ENCODE results near the gene PDIA6. TPM values are rescaled to one million over a fixed set of nuclear protein-coding genes. Genes with fewer than 3 reads are reported as not detected.

PDIA6 gene
- total and polyA plus RNA-seq, 2 donors from 2014 or later, result 190 to 225 TPM

DNA sequence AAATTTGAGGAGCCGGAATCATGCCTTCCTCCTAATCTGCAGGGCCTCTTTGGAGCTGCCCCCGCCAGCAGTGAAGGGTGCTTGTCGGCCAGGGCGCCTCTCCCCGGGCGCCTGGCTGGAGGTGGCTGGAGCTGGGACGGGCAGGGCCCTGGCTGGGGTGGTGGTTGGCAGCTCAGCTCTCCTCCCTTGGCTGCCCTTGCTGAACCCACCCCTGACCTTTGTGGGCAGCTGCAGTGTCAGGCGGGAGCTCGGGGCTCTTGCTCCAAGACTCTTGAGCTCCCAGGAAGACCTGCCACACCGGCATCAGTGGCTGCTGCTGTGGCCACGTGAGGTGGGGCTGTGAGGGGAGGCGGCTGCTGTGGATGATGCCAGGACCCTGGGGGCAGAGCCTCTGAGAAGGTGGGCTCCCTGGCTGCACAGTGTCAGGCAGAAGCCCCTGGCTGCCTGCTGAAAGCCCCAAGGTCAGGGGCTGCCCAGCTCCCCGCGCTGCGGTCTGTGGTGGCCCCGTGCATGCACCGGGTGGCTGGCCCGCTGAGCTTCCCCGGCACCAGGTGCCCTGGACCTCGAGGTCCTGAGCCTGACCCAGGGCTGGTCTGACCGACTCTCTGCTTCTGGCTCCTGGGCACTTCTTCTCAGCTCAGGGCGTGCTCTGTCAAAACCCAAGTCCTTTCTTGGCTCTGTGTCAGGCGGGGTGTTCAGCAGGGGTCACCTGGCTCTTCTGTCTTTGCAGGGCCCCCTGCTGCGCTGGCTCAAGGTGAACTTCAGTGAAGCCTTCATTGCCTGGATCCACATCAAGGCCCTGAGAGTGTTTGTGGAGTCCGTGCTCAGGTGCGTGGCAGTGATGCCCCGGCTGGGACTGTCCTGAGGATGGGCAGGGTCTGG is 34.5 kb downstream of the PDIA6 start:
- no peaks in the 10 kb centered on the region for H3K27me3 ChIP-seq (ENCODE audit: control insufficient read depth, insufficient read depth, low read length)
- no peaks in the 10 kb centered on the region for H3K4me1 ChIP-seq (ENCODE audit: control insufficient read depth in 2 of 3, insufficient read depth in 2 of 3, low read depth in 1 of 3, low read length in 3 of 3)
- DNase-seq (peak in 1 of 5 donors; percentile 70), FAIRE-seq (no peak)
- no peak overlapping the region for H3K27ac ChIP-seq (ENCODE audit: low read depth in 2 of 2, low read length in 2 of 2)
- no peak for TF ChIP-seq CTCF (IDR thresholded peaks at IDR 0.05; ENCODE audit: borderline replicate concordance, extremely low read depth, insufficient read depth)
- no peaks in the 10 kb centered on the region for H3K9me3 ChIP-seq (ENCODE audit: control insufficient read depth in 2 of 3, insufficient read depth in 1 of 3, low read length in 3 of 3)
- peaks cover 2 to 15% (median 12%) of the 10 kb centered on the region in 3 donors for H3K36me3 ChIP-seq (ENCODE audit: control insufficient read depth in 2 of 3, insufficient read depth in 3 of 3, low read length in 3 of 3)
- intact Hi-C loops (cut with DNase I), result no loop called here
- no peak overlapping the region for H3K9ac ChIP-seq (ENCODE audit: low read length in 3 of 3)
- H3K4me3 ChIP-seq (ENCODE audit: low read length in 3 of 3), result no peak overlapping the region

DNA sequence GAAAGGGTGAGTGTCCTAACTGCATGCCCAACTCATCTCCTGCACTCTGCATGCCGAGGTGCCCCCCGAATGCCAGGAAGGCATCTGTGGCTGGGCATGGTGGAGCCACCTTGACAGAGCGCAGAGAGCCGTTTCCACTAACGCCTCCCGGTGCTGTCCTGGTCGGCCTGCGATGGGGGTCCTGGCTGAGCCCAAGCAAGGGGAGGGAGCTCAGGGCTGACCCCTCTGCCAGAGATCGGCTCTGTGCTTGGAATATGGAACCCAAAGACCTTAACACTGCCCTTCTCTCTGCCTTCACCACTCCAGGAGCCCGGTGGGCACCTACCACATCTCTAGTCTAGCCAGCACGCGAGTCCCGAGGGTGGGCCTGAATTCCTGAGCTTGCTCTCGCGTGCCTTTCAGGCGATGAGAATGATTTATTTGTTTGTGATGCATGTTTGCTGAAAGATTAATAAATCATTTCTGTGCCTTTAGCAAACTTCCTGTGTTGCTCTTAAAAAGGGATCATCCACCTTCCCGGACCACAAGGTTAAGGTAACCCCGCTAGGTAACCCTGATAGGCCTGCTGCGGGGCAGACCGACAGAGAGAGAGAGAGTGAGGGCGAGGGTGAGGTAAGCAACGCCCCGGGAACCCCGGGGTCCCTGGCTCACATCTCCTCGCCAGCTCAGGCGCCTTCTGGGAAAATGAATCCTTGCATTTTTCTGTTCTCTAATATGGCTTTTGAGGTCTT is 35.3 kb downstream of the PDIA6 start:
- no peak for FAIRE-seq
- Histone ChIP-seq H3K27me3 (ENCODE audit: control insufficient read depth, insufficient read depth, low read length) (no peaks in the 10 kb centered on the region), H3K9ac (ENCODE audit: low read length in 3 of 3) (no peak overlapping the region), H3K9me3 (ENCODE audit: control insufficient read depth in 2 of 3, insufficient read depth in 1 of 3, low read length in 3 of 3) (no peaks in the 10 kb centered on the region), H3K27ac (ENCODE audit: low read depth in 2 of 2, low read length in 2 of 2) (no peak overlapping the region), H3K4me1 (ENCODE audit: control insufficient read depth in 2 of 3, insufficient read depth in 2 of 3, low read depth in 1 of 3, low read length in 3 of 3) (no peaks in the 10 kb centered on the region), H3K4me3 (ENCODE audit: low read length in 3 of 3) (no peak overlapping the region), H3K36me3 (ENCODE audit: control insufficient read depth in 2 of 3, insufficient read depth in 3 of 3, low read length in 3 of 3) (peaks cover 2 to 12% (median 11%) of the 10 kb centered on the region in 3 donors)
- no peak for DNase-seq
- intact Hi-C loops (cut with DNase I), result no loop called here
- TF ChIP-seq CTCF (IDR thresholded peaks at IDR 0.05; ENCODE audit: borderline replicate concordance, extremely low read depth, insufficient read depth), result no peak

DNA sequence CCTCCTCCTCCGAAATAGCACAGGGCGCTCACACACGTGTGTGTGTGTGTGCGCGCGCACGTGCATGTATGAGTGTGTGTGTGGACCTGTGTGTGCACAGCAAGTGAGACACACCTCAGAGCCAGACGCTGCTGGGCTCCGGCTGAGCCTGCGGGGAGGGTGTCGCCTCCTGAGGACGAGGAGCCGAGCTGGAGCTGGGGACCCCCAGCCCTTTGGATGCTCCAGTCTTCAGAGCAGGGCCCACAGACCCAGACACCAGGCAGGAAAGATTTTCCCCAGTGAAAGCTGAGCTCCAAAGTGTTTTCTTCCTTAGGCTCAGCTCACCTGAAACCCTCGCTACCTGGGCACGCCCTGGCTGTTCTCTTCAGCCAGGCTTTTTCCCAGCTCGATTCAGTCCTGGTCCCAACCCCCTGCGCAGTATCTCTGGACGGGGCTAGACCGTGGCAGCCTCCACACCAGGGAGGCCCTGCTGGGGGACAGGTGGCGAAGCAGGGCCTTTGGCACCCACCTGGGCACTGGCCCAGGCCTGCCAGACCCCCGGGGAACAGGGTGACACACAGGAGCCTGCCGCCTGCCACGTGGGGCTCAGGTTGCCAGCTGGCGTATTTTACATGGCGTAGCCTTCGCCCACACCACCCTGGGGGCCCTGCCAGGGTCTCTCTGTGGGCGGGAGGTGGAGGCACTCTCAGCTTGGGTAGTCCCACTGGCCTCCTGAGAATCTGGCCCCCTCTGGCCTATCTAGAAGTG is 36.2 kb downstream of the PDIA6 start:
- Histone ChIP-seq H3K27ac (ENCODE audit: low read depth in 2 of 2, low read length in 2 of 2) (no peak overlapping the region), H3K4me1 (ENCODE audit: control insufficient read depth in 2 of 3, insufficient read depth in 2 of 3, low read depth in 1 of 3, low read length in 3 of 3) (no peaks in the 10 kb centered on the region), H3K4me3 (ENCODE audit: low read length in 3 of 3) (no peak overlapping the region), H3K9ac (ENCODE audit: low read length in 3 of 3) (no peak overlapping the region), H3K9me3 (ENCODE audit: control insufficient read depth in 2 of 3, insufficient read depth in 1 of 3, low read length in 3 of 3) (no peaks in the 10 kb centered on the region), H3K27me3 (ENCODE audit: control insufficient read depth, insufficient read depth, low read length) (no peaks in the 10 kb centered on the region), H3K36me3 (ENCODE audit: control insufficient read depth in 2 of 3, insufficient read depth in 3 of 3, low read length in 3 of 3) (peaks cover 0 to 8% (median 6%) of the 10 kb centered on the region in 3 donors)
- intact Hi-C loops (cut with DNase I), result no loop called here
- DNase-seq (no peak), FAIRE-seq (no peak)
- no peak for TF ChIP-seq CTCF (IDR thresholded peaks at IDR 0.05; ENCODE audit: borderline replicate concordance, extremely low read depth, insufficient read depth)
